SU-DHL-6 (cell line): ENCODE data around the gene BASP1.
"Not testable (repeated sequence)": the region's sequence is repeated elsewhere in the genome, so short reads cannot be mapped to it uniquely, and the experiment has no call there.

Experiments used
- H2AFZ ChIP-seq: fragments of 200-600 bp; sonication (generic); 2 replicates; pipeline ENCODE4 v1.6.1; 2014; ENCODE audit warnings: low read depth, mild to moderate bottlenecking, moderate library complexity, mixed read lengths, antibody characterized with exemption, low read length; ENCODE audit not compliant: severe bottlenecking
- H3F3A ChIP-seq: fragments of 200-600 bp; shearing (Covaris generic); 2 replicates; pipeline ENCODE4 v1.6.0; 2016; ENCODE audit warnings: antibody characterized with exemption, mild to moderate bottlenecking; ENCODE audit not compliant: insufficient read depth
- H3K27ac ChIP-seq: fragments of 200-600 bp; sonication (generic); 2 replicates; pipeline ENCODE4 v1.5.1; 2016; ENCODE audit warnings: low read depth, mild to moderate bottlenecking, low read length, moderate library complexity, mixed read lengths
- H3K27me3 ChIP-seq: fragments of 200-600 bp; sonication (generic), shearing (Covaris generic); 2 replicates; pipeline ENCODE4 v1.6.0; 2014; ENCODE audit warnings: mild to moderate bottlenecking, low read length
- H3K36me3 ChIP-seq: fragments of 200-600 bp; sonication (generic); 2 replicates; pipeline ENCODE4 v1.6.1; 2014; ENCODE audit warnings: mild to moderate bottlenecking, low read length, mixed read lengths
- H3K4me2 ChIP-seq: fragments of 300-600, 200-600 bp; shearing (Covaris generic), sonication (generic); 2 replicates; pipeline ENCODE4 v1.6.0; 2014; ENCODE audit warnings: low read length, low read depth, mild to moderate bottlenecking; ENCODE audit not compliant: poor library complexity, severe bottlenecking
- H3K4me3 ChIP-seq: fragments of 200-600 bp; sonication (generic); 2 replicates; pipeline ENCODE4 v1.5.1; 2014; ENCODE audit warnings: antibody characterized with exemption, low read length, mild to moderate bottlenecking, mixed read lengths; ENCODE audit not compliant: insufficient read depth, poor library complexity, severe bottlenecking
- H3K79me2 ChIP-seq: fragments of 200-600 bp; sonication (generic); 2 replicates; pipeline ENCODE4 v1.6.1; 2014; ENCODE audit warnings: mild to moderate bottlenecking, low read length, moderate library complexity; ENCODE audit not compliant: insufficient read depth
- H3K9ac ChIP-seq: fragments of 200-600 bp; sonication (generic); 2 replicates; pipeline ENCODE4 v1.7.0; 2014; ENCODE audit warnings: mild to moderate bottlenecking, low read length
- H3K9me2 ChIP-seq: fragments of 200-600 bp; sonication (generic); replicated peaks from 2 replicates; pipeline ENCODE4 v1.6.1; 2014; ENCODE audit warnings: low read length; ENCODE audit not compliant: insufficient read depth
- H3K9me3 ChIP-seq: fragments of 200-600 bp; sonication (generic); 2 replicates; pipeline ENCODE4 v1.6.1; 2014; ENCODE audit warnings: low read length, mixed read lengths; ENCODE audit not compliant: insufficient read depth
- H4K20me1 ChIP-seq: fragments of 200-600 bp; sonication (generic); 2 replicates; pipeline ENCODE4 v1.6.1; 2014; ENCODE audit warnings: low read depth, mild to moderate bottlenecking, antibody characterized with exemption, low read length, moderate library complexity, mixed read lengths
- EZH2phosphoT487 ChIP-seq: fragments of 200-600 bp; sonication (generic), shearing (Covaris generic); conservative IDR thresholded peaks from 2 replicates; pipeline ENCODE4 v1.6.1; 2018; ENCODE audit warnings: mild to moderate bottlenecking, antibody characterized with exemption, low read length, moderate library complexity, mixed read lengths
- TF ChIP-seq, protein P1 (sequence below): fragments of 200-600 bp; sonication (generic); IDR thresholded peaks from one replicate; pipeline ENCODE4 v1.5.1; 2017; ENCODE audit warnings: antibody characterized with exemption, mild to moderate bottlenecking, low read length, moderate library complexity; ENCODE audit not compliant: insufficient read depth, poor library complexity, severe bottlenecking

BASP1 gene

DNA sequence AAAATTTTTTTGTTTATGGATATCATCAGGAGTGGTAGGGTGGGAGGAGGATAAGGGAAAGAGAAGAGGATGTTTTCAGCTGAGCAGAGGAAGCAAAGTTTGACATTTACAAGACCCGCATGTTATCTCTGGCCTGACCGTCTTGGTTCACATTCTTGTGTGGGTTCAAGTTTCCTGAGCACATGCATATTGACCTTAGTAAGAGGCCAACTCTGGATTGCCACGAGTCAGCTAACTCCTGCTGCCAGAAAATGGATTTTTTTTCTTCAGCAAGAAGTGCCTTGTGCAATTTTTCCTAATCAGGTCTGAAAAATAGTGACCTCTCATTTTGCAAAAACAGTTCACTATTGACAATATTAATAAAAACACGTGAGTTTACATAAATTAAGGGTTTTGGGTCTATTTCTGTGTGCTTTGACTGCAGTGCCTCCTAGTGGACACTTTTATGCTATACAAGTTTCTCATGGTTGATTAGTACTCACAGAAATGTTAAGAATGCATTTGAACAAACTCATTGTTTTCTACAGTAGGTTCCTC, 27.1 kb upstream of the BASP1 start:
- Histone ChIP-seq H3K27me3 (no peaks in the 10 kb centered on the region), H3K79me2 (no peaks in the 10 kb centered on the region), H3F3A (peaks cover 8% of the 10 kb centered on the region), H4K20me1 (no peaks in the 10 kb centered on the region), H3K9me2 (no peaks in the 10 kb centered on the region), H3K4me3 (no peak overlapping the region), H3K9ac (no peak overlapping the region), H2AFZ (no peak overlapping the region), H3K27ac (no peak overlapping the region), H3K4me2 (no peak overlapping the region), H3K36me3 (no peaks in the 10 kb centered on the region), H3K9me3 (no peaks in the 10 kb centered on the region)
- no peak for TF ChIP-seq EZH2phosphoT487
- TF ChIP-seq, protein P1, sequence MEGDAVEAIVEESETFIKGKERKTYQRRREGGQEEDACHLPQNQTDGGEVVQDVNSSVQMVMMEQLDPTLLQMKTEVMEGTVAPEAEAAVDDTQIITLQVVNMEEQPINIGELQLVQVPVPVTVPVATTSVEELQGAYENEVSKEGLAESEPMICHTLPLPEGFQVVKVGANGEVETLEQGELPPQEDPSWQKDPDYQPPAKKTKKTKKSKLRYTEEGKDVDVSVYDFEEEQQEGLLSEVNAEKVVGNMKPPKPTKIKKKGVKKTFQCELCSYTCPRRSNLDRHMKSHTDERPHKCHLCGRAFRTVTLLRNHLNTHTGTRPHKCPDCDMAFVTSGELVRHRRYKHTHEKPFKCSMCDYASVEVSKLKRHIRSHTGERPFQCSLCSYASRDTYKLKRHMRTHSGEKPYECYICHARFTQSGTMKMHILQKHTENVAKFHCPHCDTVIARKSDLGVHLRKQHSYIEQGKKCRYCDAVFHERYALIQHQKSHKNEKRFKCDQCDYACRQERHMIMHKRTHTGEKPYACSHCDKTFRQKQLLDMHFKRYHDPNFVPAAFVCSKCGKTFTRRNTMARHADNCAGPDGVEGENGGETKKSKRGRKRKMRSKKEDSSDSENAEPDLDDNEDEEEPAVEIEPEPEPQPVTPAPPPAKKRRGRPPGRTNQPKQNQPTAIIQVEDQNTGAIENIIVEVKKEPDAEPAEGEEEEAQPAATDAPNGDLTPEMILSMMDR = peak; percentile 77

DNA sequence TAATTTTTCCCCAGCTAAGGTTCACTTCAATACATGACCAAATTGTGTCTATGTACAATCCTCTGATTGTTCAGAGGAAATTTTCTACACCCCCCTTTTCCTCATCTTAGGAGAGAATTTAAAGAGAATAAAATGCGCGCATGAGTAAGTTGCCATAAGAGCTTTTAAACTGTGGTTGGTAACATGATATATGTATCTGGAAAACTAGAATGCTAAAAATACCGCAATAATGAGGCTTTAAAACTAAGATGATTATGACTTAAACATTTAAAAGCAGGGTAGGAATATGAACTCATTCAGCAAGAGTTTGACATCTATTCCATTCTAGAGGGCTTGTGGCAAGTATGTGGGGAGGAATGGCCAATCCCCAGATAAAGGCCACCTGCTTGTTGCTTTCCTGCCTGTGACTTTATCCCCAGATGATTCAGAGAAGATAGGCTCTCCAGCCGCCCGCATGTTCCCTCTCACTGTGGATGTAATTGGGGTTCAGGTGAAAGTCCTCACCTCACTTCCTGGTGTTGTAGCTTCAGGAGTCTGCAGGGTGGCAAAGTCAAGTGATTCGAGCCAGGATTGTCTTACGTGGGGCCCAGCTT, 26.5 kb upstream of the BASP1 start:
- H3K4me3 ChIP-seq = no peak overlapping the region
- H3K27ac ChIP-seq = 0 out of 2 replicates have a peak overlapping the region, but pooled peaks have one; percentile 0
- H3K36me3 ChIP-seq = no peaks in the 10 kb centered on the region
- no peaks in the 10 kb centered on the region for H3K79me2 ChIP-seq
- H4K20me1 ChIP-seq = no peaks in the 10 kb centered on the region
- H3K4me2 ChIP-seq = no peak overlapping the region
- no peaks in the 10 kb centered on the region for H3K9me3 ChIP-seq
- no peak overlapping the region for H2AFZ ChIP-seq
- no peaks in the 10 kb centered on the region for H3K27me3 ChIP-seq
- TF ChIP-seq EZH2phosphoT487 = no peak
- TF ChIP-seq, protein P1 = no peak
- peaks cover 8% of the 10 kb centered on the region for H3F3A ChIP-seq
- no peak overlapping the region for H3K9ac ChIP-seq
- H3K9me2 ChIP-seq = no peaks in the 10 kb centered on the region

DNA sequence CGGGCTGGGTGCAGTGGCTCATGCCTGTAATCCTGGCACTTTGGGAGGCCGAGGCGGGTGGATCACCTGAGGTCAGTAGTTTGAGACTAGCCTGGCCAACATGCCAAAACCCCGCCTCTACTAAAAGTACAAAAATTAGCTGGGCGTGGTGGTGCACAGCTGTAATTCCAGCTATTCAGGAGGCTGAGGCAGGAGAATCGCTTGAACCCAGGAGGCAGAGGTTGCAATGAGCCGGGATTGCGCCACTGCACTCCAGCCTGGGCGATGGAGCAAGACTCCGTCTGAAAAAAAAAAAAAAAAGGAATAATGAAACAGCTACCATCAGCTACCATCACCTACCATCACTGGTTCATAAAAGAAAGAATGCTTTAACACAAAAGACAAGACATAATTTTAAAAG, 25.9 kb upstream of the BASP1 start:
- not testable (repeated sequence) for H3K27ac ChIP-seq, H3K9ac ChIP-seq, H3K9me3 ChIP-seq, H3F3A ChIP-seq, H3K9me2 ChIP-seq, H2AFZ ChIP-seq, H3K4me2 ChIP-seq, H3K4me3 ChIP-seq, H3K27me3 ChIP-seq, H4K20me1 ChIP-seq, H3K36me3 ChIP-seq, H3K79me2 ChIP-seq

DNA sequence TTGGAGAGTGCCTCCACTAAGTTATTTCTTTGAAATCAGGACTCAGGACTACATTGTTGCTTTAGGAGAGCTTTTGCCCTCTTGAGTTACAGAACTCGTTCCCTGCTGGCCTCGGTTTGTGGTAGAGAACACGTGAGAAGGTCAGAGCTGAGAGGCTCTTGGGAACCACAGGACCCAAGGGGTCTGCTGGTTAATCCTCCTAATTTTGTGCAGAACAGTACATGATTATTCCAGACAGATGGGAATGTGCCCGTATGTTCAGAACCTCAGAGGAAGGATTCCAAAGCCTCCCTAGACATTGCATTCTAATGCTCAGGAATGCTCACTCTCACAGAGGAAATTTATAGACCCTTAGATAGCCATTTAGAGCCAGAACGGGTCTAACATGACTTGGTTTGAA, 25.2 kb upstream of the BASP1 start:
- no peak overlapping the region for H3K4me2 ChIP-seq
- no peaks in the 10 kb centered on the region for H3K36me3 ChIP-seq
- peaks cover 8% of the 10 kb centered on the region for H3F3A ChIP-seq
- no peak for TF ChIP-seq EZH2phosphoT487
- TF ChIP-seq, protein P1 = no peak
- no peaks in the 10 kb centered on the region for H3K27me3 ChIP-seq
- H3K9ac ChIP-seq = no peak overlapping the region
- H4K20me1 ChIP-seq = no peaks in the 10 kb centered on the region
- H3K4me3 ChIP-seq = no peak overlapping the region
- H2AFZ ChIP-seq = no peak overlapping the region
- H3K27ac ChIP-seq = no peak overlapping the region
- no peaks in the 10 kb centered on the region for H3K9me3 ChIP-seq
- no peaks in the 10 kb centered on the region for H3K9me2 ChIP-seq
- H3K79me2 ChIP-seq = no peaks in the 10 kb centered on the region
